Measurements from ENCODE around the gene DNAJC15.

The DNAJC15 gene

DNA sequence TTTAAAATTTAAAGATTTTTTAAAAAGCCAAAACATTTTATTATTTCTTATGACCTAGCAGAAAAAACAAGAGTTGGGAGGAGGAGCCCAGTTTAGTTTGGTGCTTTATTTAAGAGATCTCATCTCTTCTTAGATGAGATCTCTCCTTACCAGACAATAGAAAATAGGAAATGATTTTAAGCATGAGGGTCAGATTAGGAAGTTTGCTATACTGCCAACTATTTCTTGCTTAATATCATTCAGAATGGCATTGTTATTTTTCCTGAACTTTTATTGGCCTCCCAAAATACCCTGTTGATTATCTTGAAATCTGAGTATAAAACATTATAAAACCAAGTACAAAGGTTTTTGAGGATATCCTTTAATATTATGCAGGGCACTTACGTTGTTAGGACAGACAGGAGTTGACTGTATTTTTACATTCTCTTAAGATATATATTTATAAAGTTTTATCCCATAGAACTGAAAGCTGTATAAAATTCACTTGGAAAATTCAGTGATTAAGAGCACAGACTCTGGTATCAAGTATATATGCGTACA lies 56.1 kb downstream of the DNAJC15 start:
- CTCF ChIA-PET = no interaction called here
- POLR2A ChIA-PET = no interaction called here
- TF ChIP-seq ZNF623 (tag by site-specific recombination; IDR thresholded peaks at IDR 0.05) = no peak
- TF ChIP-seq SETDB1 (IDR thresholded peaks at IDR 0.05; ENCODE audit: insufficient read length, low read length) = no peak
- TF ChIP-seq, protein P1, sequence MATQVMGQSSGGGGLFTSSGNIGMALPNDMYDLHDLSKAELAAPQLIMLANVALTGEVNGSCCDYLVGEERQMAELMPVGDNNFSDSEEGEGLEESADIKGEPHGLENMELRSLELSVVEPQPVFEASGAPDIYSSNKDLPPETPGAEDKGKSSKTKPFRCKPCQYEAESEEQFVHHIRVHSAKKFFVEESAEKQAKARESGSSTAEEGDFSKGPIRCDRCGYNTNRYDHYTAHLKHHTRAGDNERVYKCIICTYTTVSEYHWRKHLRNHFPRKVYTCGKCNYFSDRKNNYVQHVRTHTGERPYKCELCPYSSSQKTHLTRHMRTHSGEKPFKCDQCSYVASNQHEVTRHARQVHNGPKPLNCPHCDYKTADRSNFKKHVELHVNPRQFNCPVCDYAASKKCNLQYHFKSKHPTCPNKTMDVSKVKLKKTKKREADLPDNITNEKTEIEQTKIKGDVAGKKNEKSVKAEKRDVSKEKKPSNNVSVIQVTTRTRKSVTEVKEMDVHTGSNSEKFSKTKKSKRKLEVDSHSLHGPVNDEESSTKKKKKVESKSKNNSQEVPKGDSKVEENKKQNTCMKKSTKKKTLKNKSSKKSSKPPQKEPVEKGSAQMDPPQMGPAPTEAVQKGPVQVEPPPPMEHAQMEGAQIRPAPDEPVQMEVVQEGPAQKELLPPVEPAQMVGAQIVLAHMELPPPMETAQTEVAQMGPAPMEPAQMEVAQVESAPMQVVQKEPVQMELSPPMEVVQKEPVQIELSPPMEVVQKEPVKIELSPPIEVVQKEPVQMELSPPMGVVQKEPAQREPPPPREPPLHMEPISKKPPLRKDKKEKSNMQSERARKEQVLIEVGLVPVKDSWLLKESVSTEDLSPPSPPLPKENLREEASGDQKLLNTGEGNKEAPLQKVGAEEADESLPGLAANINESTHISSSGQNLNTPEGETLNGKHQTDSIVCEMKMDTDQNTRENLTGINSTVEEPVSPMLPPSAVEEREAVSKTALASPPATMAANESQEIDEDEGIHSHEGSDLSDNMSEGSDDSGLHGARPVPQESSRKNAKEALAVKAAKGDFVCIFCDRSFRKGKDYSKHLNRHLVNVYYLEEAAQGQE (tag by site-specific recombination; IDR thresholded peaks at IDR 0.05) = no peak
- TF ChIP-seq ZNF157 (tag by site-specific recombination; IDR thresholded peaks at IDR 0.05) = no peak

DNA sequence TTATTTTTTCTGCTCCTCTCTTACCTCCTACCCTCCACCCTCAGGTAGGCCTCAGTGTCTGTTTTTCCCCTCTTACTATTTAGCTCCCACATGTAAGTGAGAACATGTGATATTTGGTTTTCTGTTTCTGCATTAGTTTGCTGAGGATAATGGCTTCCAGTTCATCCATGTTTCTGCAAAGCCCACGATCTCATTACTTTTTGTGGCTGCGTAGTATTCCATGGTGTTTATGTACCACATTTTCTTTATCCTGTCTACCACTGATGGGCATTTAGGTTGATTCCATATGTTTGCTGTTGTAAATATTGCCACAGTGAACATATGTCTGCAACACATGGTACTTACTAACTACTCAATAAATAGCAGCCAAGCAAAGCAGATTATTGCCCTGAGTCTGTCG lies 56.8 kb downstream of the DNAJC15 start:
- ChIA-PET POLR2A (no interaction called here), CTCF (no interaction called here)
- Histone ChIP-seq H3K4me3 (ENCODE audit: low read depth, low read length) (no peak overlapping the region), H3K27ac (ENCODE audit: extremely low read depth, low read depth, low read length) (no peak overlapping the region), H3K9me3 (ENCODE audit: control insufficient read depth, insufficient read depth, low read depth, low read length) (no peaks in the 10 kb centered on the region), H3K4me1 (ENCODE audit: control insufficient read depth, insufficient read depth, low read length) (no peaks in the 10 kb centered on the region), H3K36me3 (ENCODE audit: control insufficient read depth in 2 of 2, insufficient read depth in 1 of 2, low read length in 2 of 2) (peaks cover 0 to 3% of the 10 kb centered on the region in 2 experiments; a peak in 1 of 3 replicates)
- TF ChIP-seq ZNF10 (tag by site-specific recombination; IDR thresholded peaks at IDR 0.05) (no peak), BCL11B (tag by site-specific recombination; IDR thresholded peaks at IDR 0.05; ENCODE audit: low read depth) (no peak), ZNF202 (tag by site-specific recombination; IDR thresholded peaks at IDR 0.05; ENCODE audit: borderline replicate concordance) (no peak), ZBTB17 (tag by site-specific recombination; IDR thresholded peaks at IDR 0.05) (no peak), ZNF146 (tag by site-specific recombination; IDR thresholded peaks at IDR 0.05) (peak; percentile 91)

More for the DNA sequence above, 56.1 kb downstream of the DNAJC15 start:
- H3K4me3 ChIP-seq (ENCODE audit: low read depth, low read length) = no peak overlapping the region
- H3K9me3 ChIP-seq (ENCODE audit: control insufficient read depth, insufficient read depth, low read depth, low read length) = no peaks in the 10 kb centered on the region
- no peaks in the 10 kb centered on the region for H3K4me1 ChIP-seq (ENCODE audit: control insufficient read depth, insufficient read depth, low read length)
- H3K36me3 ChIP-seq (ENCODE audit: control insufficient read depth in 2 of 2, insufficient read depth in 1 of 2, low read length in 2 of 2) = peaks cover 0 to 3% of the 10 kb centered on the region in 2 experiments; a peak in 1 of 3 replicates
- no peak overlapping the region for H3K27ac ChIP-seq (ENCODE audit: extremely low read depth, low read depth, low read length)

DNA sequence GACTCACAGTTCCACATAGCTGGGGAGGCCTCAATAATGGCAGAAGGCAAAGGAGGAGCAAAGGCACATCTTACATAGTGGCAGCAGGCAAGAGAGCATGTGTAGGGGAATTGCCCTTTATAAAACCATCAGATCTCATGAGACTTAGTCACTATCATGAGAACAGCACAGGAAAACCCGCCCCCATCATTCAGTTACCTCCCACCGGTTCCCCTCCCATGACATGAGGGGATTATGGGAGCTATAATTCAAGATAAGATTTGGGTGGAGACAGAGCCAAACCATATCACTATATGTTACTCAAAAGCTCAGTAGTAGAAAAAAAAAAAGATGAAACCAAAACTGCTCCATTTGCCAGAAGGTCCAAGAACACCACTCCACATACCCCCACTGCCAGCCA lies 58.5 kb downstream of the DNAJC15 start:
- TF ChIP-seq ZNF701 (tag by site-specific recombination; IDR thresholded peaks at IDR 0.05) = no peak
- no peak for TF ChIP-seq ZXDB (tag by site-specific recombination; IDR thresholded peaks at IDR 0.05)
- TF ChIP-seq BCL11A (tag by site-specific recombination; IDR thresholded peaks at IDR 0.05; ENCODE audit: low read depth) = no peak
- TF ChIP-seq EGR2 (tag by site-specific recombination; IDR thresholded peaks at IDR 0.05; ENCODE audit: low read depth) = 0 out of 2 replicates have a peak, but pooled peaks have one; percentile 7
- CTCF ChIA-PET = interaction anchor here (0.6 to 5.5 kb wide), 6 partner anchors 10 to 217 kb away, joined by 3 to 27 read pairs (median 4); no protein-coding TSS in a partner anchor
- Histone ChIP-seq H3K4me3 (ENCODE audit: low read depth, low read length) (no peak overlapping the region), H3K4me1 (ENCODE audit: control insufficient read depth, insufficient read depth, low read length) (no peaks in the 10 kb centered on the region), H3K27ac (ENCODE audit: extremely low read depth, low read depth, low read length) (no peak overlapping the region), H3K9me3 (ENCODE audit: control insufficient read depth, insufficient read depth, low read depth, low read length) (no peaks in the 10 kb centered on the region), H3K36me3 (ENCODE audit: control insufficient read depth in 2 of 2, insufficient read depth in 1 of 2, low read length in 2 of 2) (peaks cover 0 to 3% of the 10 kb centered on the region in 2 experiments; a peak in 1 of 3 replicates)
- POLR2A ChIA-PET = no interaction called here

DNA sequence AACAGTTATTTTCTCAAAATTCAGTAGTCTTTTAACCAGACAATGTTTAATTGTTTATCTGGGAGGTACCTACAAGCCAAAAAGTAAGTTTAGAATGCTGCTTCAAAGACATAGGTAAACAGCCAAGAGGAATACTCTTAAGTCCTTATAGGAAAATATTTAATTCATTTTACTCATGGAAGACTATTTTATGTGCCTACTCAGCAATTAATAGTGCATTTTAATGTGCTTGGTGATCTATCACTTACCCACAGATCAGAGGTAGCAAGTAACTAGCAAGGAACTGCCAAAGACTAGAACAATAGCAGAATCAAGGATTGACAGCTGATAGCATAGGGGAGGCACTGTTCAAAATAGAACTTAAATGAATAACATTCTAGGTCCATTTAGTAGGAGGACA lies 60.4 kb downstream of the DNAJC15 start:
- H3K4me1 ChIP-seq (ENCODE audit: control insufficient read depth, insufficient read depth, low read length) = no peaks in the 10 kb centered on the region
- POLR2A ChIA-PET = no interaction called here
- no peak overlapping the region for H3K4me3 ChIP-seq (ENCODE audit: low read depth, low read length)
- no peaks in the 10 kb centered on the region for H3K9me3 ChIP-seq (ENCODE audit: control insufficient read depth, insufficient read depth, low read depth, low read length)
- no peak overlapping the region for H3K27ac ChIP-seq (ENCODE audit: extremely low read depth, low read depth, low read length)
- CTCF ChIA-PET = interaction anchor here (0.6 to 5.5 kb wide), 9 partner anchors 12 to 721 kb away, joined by 3 to 27 read pairs (median 4); no protein-coding TSS in a partner anchor
- H3K36me3 ChIP-seq (ENCODE audit: control insufficient read depth in 2 of 2, insufficient read depth in 1 of 2, low read length in 2 of 2) = peaks cover 0 to 3% of the 10 kb centered on the region in 2 experiments; a peak in 1 of 3 replicates
- TF ChIP-seq KLF7 (tag by site-specific recombination; IDR thresholded peaks at IDR 0.05; ENCODE audit: borderline replicate concordance) (no peak), EGR2 (tag by site-specific recombination; IDR thresholded peaks at IDR 0.05; ENCODE audit: low read depth) (no peak), ZNF549 (tag by site-specific recombination; IDR thresholded peaks at IDR 0.05) (no peak)
- TF ChIP-seq, protein P2, sequence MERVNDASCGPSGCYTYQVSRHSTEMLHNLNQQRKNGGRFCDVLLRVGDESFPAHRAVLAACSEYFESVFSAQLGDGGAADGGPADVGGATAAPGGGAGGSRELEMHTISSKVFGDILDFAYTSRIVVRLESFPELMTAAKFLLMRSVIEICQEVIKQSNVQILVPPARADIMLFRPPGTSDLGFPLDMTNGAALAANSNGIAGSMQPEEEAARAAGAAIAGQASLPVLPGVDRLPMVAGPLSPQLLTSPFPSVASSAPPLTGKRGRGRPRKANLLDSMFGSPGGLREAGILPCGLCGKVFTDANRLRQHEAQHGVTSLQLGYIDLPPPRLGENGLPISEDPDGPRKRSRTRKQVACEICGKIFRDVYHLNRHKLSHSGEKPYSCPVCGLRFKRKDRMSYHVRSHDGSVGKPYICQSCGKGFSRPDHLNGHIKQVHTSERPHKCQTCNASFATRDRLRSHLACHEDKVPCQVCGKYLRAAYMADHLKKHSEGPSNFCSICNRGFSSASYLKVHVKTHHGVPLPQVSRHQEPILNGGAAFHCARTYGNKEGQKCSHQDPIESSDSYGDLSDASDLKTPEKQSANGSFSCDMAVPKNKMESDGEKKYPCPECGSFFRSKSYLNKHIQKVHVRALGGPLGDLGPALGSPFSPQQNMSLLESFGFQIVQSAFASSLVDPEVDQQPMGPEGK (tag by site-specific recombination; IDR thresholded peaks at IDR 0.05) = no peak
- TF ChIP-seq, protein P3, sequence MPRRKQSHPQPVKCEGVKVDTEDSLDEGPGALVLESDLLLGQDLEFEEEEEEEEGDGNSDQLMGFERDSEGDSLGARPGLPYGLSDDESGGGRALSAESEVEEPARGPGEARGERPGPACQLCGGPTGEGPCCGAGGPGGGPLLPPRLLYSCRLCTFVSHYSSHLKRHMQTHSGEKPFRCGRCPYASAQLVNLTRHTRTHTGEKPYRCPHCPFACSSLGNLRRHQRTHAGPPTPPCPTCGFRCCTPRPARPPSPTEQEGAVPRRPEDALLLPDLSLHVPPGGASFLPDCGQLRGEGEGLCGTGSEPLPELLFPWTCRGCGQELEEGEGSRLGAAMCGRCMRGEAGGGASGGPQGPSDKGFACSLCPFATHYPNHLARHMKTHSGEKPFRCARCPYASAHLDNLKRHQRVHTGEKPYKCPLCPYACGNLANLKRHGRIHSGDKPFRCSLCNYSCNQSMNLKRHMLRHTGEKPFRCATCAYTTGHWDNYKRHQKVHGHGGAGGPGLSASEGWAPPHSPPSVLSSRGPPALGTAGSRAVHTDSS (tag by site-specific recombination; IDR thresholded peaks at IDR 0.05) = no peak

Data from HEK293 (cell line).